Keratinocyte (primary cell): ENCODE measurements around the gene GTF2B. TPM values are rescaled to one million over a fixed set of nuclear protein-coding genes. Genes with fewer than 3 reads are reported as not detected.

Source experiments
- DNase-seq: peaks from one replicate; pipeline ENCODE4 v3.0.0-alpha.2; 2011; ENCODE audit warnings: low read depth, missing footprints, low spot score
- FAIRE-seq: peaks from 2 replicates; lab custom pipeline; 2011; peaks lifted over from hg19 to GRCh38; lab: Jason Lieb, UNC
- H2AFZ ChIP-seq: 2 replicates; pipeline ENCODE4 v1.6.0; 2012; ENCODE audit warnings: low read length, control low read depth, inconsistent platforms; ENCODE audit not compliant: control insufficient read depth
- H3K27ac ChIP-seq: 2 replicates; pipeline ENCODE4 v1.5.1; 2011; ENCODE audit warnings: low read length; ENCODE audit not compliant: control insufficient read depth, insufficient read depth
- H3K27me3 ChIP-seq: 3 replicates; pipeline ENCODE4 v1.6.0; 2011; ENCODE audit warnings: low read length; ENCODE audit not compliant: control insufficient read depth, insufficient read depth; ENCODE audit errors: extremely low read depth
- H3K36me3 ChIP-seq, 2 experiments: 2 replicates in 1 of 2; 3 replicates in 1 of 2; pipeline ENCODE4 v1.5.1; 2011; ENCODE audit warnings: low read length in 2 of 2, mild to moderate bottlenecking in 1 of 2; ENCODE audit not compliant: control insufficient read depth in 2 of 2, insufficient read depth in 2 of 2; ENCODE audit errors: extremely low read depth in 1 of 2
- H3K4me1 ChIP-seq: 3 replicates; pipeline ENCODE4 v1.5.1; 2011; ENCODE audit warnings: low read length; ENCODE audit not compliant: control insufficient read depth, insufficient read depth; ENCODE audit errors: extremely low read depth
- H3K4me2 ChIP-seq: 3 replicates; pipeline ENCODE4 v1.6.0; 2011; ENCODE audit warnings: low read depth, low read length; ENCODE audit not compliant: control insufficient read depth, insufficient read depth; ENCODE audit errors: extremely low read depth
- H3K4me3 ChIP-seq, 3 experiments: fragments of 200-600 bp in 1 of 3; sonication (generic) in 1 of 3; 2 replicates in 2 of 3; 3 replicates in 1 of 3; pipeline ENCODE4 v1.5.1; 2011 to 2016; ENCODE audit warnings: low read length in 3 of 3, mild to moderate bottlenecking in 3 of 3, control low read depth in 2 of 3, inconsistent platforms in 1 of 3, low read depth in 1 of 3, mixed read lengths in 1 of 3, mixed run types in 1 of 3, moderate library complexity in 1 of 3; ENCODE audit not compliant: control insufficient read depth in 2 of 3, insufficient read depth in 2 of 3; ENCODE audit errors: extremely low read depth in 1 of 3
- H3K79me2 ChIP-seq: 2 replicates; pipeline ENCODE4 v1.6.0; 2012; ENCODE audit warnings: low read length; ENCODE audit not compliant: control insufficient read depth, insufficient read depth
- H3K9ac ChIP-seq: 3 replicates; pipeline ENCODE4 v1.6.0; 2011; ENCODE audit warnings: low read length; ENCODE audit not compliant: control insufficient read depth, insufficient read depth; ENCODE audit errors: extremely low read depth
- H3K9me1 ChIP-seq: 3 replicates; pipeline ENCODE4 v1.6.0; 2011; ENCODE audit warnings: low read length; ENCODE audit not compliant: control insufficient read depth, insufficient read depth; ENCODE audit errors: extremely low read depth
- H3K9me3 ChIP-seq: 2 replicates; pipeline ENCODE4 v1.5.1; 2012; ENCODE audit warnings: low read depth, low read length; ENCODE audit not compliant: control insufficient read depth
- H4K20me1 ChIP-seq: 3 replicates; pipeline ENCODE4 v1.6.0; 2011; ENCODE audit warnings: low read length; ENCODE audit not compliant: control insufficient read depth, insufficient read depth; ENCODE audit errors: extremely low read depth
- EZH2 ChIP-seq: IDR thresholded peaks from one replicate; pipeline ENCODE4 v1.6.1; 2012; ENCODE audit warnings: inconsistent platforms, mild to moderate bottlenecking, low read length, moderate library complexity
- dilution Hi-C: fragments of 300-500 bp; cut with MboI; formaldehyde crosslinking; loops from one replicate; pipeline ENCODE4 v1.7.0; 2020; ENCODE audit warnings: low sequenced_read_pairs; ENCODE audit not compliant: extremely low pct_ligation_motif_present
- polyA plus RNA-seq, 5 experiments: library from polyadenylated mRNA; depleted of rRNA in 3 of 5; stranded (reverse) in 3 of 5; stranded (forward) in 1 of 5; unstranded in 1 of 5; fragments of >200 nt; gene quantifications; 1 replicate in 1 of 5; 2 replicates in 3 of 5; 3 replicates in 1 of 5; pipeline versions ENCODE4 v1.2.1 to v1.2.3, GENCODE V29; 2011 to 2012; ENCODE audit warnings: missing spikeins in 2 of 5, low read depth in 1 of 5, low replicate concordance in 1 of 5
- TF ChIP-seq, protein P1 (sequence below), 3 experiments: IDR thresholded peaks in 1 of 3; conservative IDR thresholded peaks in 1 of 3; optimal IDR thresholded peaks in 1 of 3; 2 replicates in 2 of 3; 3 replicates in 1 of 3; pipeline versions ENCODE3 to v1.5.1; 2011; ENCODE audit warnings: low read length in 3 of 3, mild to moderate bottlenecking in 3 of 3, moderate library complexity in 2 of 3, control low read depth in 1 of 3, inconsistent platforms in 1 of 3; ENCODE audit not compliant: insufficient read depth in 2 of 3; ENCODE audit errors: extremely low read depth in 1 of 3

The GTF2B gene
- polyA plus RNA-seq, 1 donor (not counting 4 experiments of a cell fraction or from before 2014, with no cell fraction given): 63.8 TPM

GRCh38 chr1:88813471-88813870, 77.9 kb downstream of the GTF2B start:
- TF ChIP-seq, protein P1, sequence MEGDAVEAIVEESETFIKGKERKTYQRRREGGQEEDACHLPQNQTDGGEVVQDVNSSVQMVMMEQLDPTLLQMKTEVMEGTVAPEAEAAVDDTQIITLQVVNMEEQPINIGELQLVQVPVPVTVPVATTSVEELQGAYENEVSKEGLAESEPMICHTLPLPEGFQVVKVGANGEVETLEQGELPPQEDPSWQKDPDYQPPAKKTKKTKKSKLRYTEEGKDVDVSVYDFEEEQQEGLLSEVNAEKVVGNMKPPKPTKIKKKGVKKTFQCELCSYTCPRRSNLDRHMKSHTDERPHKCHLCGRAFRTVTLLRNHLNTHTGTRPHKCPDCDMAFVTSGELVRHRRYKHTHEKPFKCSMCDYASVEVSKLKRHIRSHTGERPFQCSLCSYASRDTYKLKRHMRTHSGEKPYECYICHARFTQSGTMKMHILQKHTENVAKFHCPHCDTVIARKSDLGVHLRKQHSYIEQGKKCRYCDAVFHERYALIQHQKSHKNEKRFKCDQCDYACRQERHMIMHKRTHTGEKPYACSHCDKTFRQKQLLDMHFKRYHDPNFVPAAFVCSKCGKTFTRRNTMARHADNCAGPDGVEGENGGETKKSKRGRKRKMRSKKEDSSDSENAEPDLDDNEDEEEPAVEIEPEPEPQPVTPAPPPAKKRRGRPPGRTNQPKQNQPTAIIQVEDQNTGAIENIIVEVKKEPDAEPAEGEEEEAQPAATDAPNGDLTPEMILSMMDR (optimal IDR thresholded peaks at IDR 0.05 in 1 of 3, IDR thresholded peaks at IDR 0.05 in 1 of 3, conservative IDR thresholded peaks at IDR 0.05 in 1 of 3; ENCODE audit: extremely low read depth in 1 of 3, insufficient read depth in 2 of 3, low read length in 3 of 3): no peak
- TF ChIP-seq EZH2: no peak
- dilution Hi-C loops: no loop called here

GRCh38 chr1:88812366-88812765, 79.0 kb downstream of the GTF2B start:
- H3K79me2 ChIP-seq: no peaks in the 10 kb centered on the region
- no peaks in the 10 kb centered on the region for H3K9me3 ChIP-seq
- H3K27me3 ChIP-seq: no peaks in the 10 kb centered on the region
- H3K9me1 ChIP-seq: no peaks in the 10 kb centered on the region
- dilution Hi-C loops: no loop called here
- no peaks in the 10 kb centered on the region for H4K20me1 ChIP-seq
- TF ChIP-seq EZH2: no peak
- TF ChIP-seq, protein P1 (optimal IDR thresholded peaks at IDR 0.05 in 1 of 3, IDR thresholded peaks at IDR 0.05 in 1 of 3, conservative IDR thresholded peaks at IDR 0.05 in 1 of 3; ENCODE audit: extremely low read depth in 1 of 3, insufficient read depth in 2 of 3, low read length in 3 of 3): no peak
- no peak overlapping the region for H2AFZ ChIP-seq
- FAIRE-seq: no peak
- peaks cover 2 to 3% of the 10 kb centered on the region in 2 experiments for H3K36me3 ChIP-seq
- no peak overlapping the region for H3K27ac ChIP-seq
- H3K4me1 ChIP-seq: no peaks in the 10 kb centered on the region
- no peak for DNase-seq
- no peak overlapping the region for H3K4me3 ChIP-seq
- H3K9ac ChIP-seq: no peak overlapping the region
- no peak overlapping the region for H3K4me2 ChIP-seq

More at GRCh38 chr1:88813471-88813870, 77.9 kb downstream of the GTF2B start:
- no peak for FAIRE-seq
- no peak overlapping the region for H3K9ac ChIP-seq
- H3K36me3 ChIP-seq: peaks cover 2 to 3% of the 10 kb centered on the region in 2 experiments
- H4K20me1 ChIP-seq: no peaks in the 10 kb centered on the region
- no peak overlapping the region for H3K4me2 ChIP-seq
- no peaks in the 10 kb centered on the region for H3K79me2 ChIP-seq
- no peak overlapping the region for H2AFZ ChIP-seq
- no peak overlapping the region for H3K4me3 ChIP-seq
- H3K27ac ChIP-seq: no peak overlapping the region
- DNase-seq: no peak
- H3K27me3 ChIP-seq: no peaks in the 10 kb centered on the region
- H3K9me3 ChIP-seq: no peaks in the 10 kb centered on the region
- no peaks in the 10 kb centered on the region for H3K9me1 ChIP-seq
- H3K4me1 ChIP-seq: no peaks in the 10 kb centered on the region
